ENCODE results near the gene KBTBD8. TPM values are rescaled to one million over a fixed set of nuclear protein-coding genes. Genes with fewer than 3 reads are reported as not detected.

KBTBD8 gene
- total RNA-seq, 4 donors from 2014 or later = 1.1 to 7.0 (median 3.7) TPM

DNA sequence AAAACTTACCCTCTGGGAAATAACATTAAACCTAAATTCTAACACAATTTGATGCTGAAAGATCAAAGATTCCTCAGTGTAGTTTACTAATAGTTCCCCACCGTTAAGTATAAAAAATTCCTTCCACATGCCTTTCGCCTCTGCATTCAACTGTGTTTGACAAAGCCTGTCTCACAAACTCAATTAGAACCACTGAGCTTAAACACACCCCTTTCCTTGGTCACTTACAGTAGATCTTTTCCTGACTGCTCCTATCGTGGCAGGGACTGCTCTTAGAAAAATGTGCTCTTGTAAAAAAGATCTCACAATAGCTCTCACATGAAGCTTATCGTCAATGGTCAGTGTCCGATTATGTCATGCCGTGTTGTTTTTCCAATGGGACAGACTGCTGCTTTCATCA lies 8.9 kb upstream of the KBTBD8 start:
- TF ChIP-seq POLR2A (IDR thresholded peaks at IDR 0.05) = no peak
- TF ChIP-seq, protein P1, sequence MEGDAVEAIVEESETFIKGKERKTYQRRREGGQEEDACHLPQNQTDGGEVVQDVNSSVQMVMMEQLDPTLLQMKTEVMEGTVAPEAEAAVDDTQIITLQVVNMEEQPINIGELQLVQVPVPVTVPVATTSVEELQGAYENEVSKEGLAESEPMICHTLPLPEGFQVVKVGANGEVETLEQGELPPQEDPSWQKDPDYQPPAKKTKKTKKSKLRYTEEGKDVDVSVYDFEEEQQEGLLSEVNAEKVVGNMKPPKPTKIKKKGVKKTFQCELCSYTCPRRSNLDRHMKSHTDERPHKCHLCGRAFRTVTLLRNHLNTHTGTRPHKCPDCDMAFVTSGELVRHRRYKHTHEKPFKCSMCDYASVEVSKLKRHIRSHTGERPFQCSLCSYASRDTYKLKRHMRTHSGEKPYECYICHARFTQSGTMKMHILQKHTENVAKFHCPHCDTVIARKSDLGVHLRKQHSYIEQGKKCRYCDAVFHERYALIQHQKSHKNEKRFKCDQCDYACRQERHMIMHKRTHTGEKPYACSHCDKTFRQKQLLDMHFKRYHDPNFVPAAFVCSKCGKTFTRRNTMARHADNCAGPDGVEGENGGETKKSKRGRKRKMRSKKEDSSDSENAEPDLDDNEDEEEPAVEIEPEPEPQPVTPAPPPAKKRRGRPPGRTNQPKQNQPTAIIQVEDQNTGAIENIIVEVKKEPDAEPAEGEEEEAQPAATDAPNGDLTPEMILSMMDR (IDR thresholded peaks at IDR 0.05) = no peak
- H3K9me3 ChIP-seq = no peaks in the 10 kb centered on the region
- DNase-seq = no peak
- H3K27ac ChIP-seq = no peak overlapping the region
- H3K36me3 ChIP-seq = no peaks in the 10 kb centered on the region
- H3K4me1 ChIP-seq = no peaks in the 10 kb centered on the region
- no peak overlapping the region for H3K4me3 ChIP-seq
- H3K27me3 ChIP-seq = no peaks in the 10 kb centered on the region

DNA sequence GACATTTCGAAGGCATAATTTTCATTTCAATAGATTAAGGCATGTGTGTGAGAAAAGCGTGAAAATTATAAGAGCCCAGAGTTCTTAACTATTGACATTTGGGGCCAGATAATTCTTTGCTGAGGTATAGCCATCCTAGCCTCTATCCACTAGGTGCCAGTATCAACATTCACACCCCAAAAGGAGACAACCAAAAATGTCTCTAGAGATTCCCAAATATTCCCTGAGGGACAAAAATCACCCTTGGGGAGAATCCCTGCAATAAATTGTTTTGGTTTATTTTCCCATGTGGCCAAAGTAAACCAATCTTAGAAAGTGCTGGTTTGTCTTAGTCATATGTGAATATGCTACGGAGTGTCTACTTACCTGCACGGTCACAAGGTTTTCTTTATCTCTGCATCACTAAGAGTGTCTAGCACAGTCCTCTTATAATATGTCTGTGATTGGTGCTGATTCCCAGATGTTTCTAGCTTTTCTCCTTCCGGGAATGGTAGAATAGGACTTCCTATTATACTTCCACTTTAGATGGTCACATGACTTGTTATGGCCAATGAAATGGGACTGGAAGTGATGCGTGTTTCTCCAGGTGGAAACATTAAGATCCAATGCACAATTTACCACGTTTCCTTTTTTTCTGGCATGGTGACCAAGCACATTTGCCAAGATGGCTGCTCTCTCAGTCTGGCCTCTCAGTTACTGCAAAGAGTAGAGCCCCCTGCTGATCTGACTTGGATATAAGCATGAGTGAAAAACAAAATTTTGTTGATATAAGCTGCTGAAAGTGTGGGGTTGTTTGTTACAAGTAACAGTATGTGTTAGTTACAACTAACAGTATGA lies 8.0 kb upstream of the KBTBD8 start:
- no peaks in the 10 kb centered on the region for H3K9me3 ChIP-seq
- H3K27ac ChIP-seq = peak overlapping the region in 2 of 4 donors; percentile 19 to 44
- DNase-seq = peak in 1 of 3 donors; percentile 38
- TF ChIP-seq, protein P1 (IDR thresholded peaks at IDR 0.05) = peak in 4 of 6 experiments; percentile 25 to 63 (median 38)
- TF ChIP-seq POLR2A (IDR thresholded peaks at IDR 0.05) = no peak
- no peaks in the 10 kb centered on the region for H3K4me1 ChIP-seq
- no peaks in the 10 kb centered on the region for H3K27me3 ChIP-seq
- no peaks in the 10 kb centered on the region for H3K36me3 ChIP-seq
- peak overlapping the region in 2 of 4 donors; percentile 22 to 26 for H3K4me3 ChIP-seq

GRCh38 chr3:66991459-66991858 lies 6.6 kb upstream of the KBTBD8 start:
- Histone ChIP-seq H3K36me3 (no peaks in the 10 kb centered on the region), H3K9me3 (no peaks in the 10 kb centered on the region), H3K4me1 (no peaks in the 10 kb centered on the region), H3K4me3 (no peak overlapping the region), H3K27me3 (no peaks in the 10 kb centered on the region), H3K27ac (no peak overlapping the region)
- TF ChIP-seq POLR2A (IDR thresholded peaks at IDR 0.05) = no peak
- TF ChIP-seq, protein P1 (IDR thresholded peaks at IDR 0.05) = no peak
- DNase-seq = no peak

DNA sequence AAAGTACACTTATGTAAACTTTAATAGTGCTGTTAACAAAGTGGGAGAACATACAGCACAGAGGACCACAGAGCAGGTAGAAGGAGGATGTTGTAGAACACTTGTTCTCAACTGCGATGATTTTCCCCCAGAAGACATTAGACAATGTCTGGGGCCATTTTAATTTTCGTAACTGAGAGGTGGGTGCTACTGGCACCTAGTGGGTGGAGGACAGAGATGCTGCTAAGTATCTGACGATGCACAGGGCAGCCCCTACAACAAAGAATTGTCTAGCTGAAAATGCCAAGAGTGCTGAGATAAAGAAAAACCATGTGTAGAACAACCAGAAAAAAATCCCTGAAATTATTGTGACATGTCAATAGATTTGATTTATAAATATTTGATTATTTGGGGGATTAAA lies 5.0 kb upstream of the KBTBD8 start:
- H3K4me3 ChIP-seq = no peak overlapping the region
- H3K27me3 ChIP-seq = no peaks in the 10 kb centered on the region
- TF ChIP-seq, protein P1 (IDR thresholded peaks at IDR 0.05) = no peak
- no peak for TF ChIP-seq POLR2A (IDR thresholded peaks at IDR 0.05)
- no peaks in the 10 kb centered on the region for H3K9me3 ChIP-seq
- peaks cover 0 to 5% (median 0%) of the 10 kb centered on the region in 4 donors for H3K4me1 ChIP-seq
- DNase-seq = no peak
- H3K36me3 ChIP-seq = no peaks in the 10 kb centered on the region
- no peak overlapping the region for H3K27ac ChIP-seq

GRCh38 chr3:66994588-66994987 lies 3.5 kb upstream of the KBTBD8 start:
- Histone ChIP-seq H3K4me3 (no peak overlapping the region), H3K27me3 (no peaks in the 10 kb centered on the region), H3K27ac (no peak overlapping the region), H3K9me3 (no peaks in the 10 kb centered on the region), H3K36me3 (no peaks in the 10 kb centered on the region), H3K4me1 (peaks cover 0 to 13% (median 0%) of the 10 kb centered on the region in 4 donors)
- TF ChIP-seq, protein P1 (IDR thresholded peaks at IDR 0.05) = no peak
- no peak for DNase-seq

Measured in Peyer's patch (tissue), 4 donors.